Activated CD4-positive, alpha-beta T cell treated with anti-CD3 and anti-CD28 coated beads, Interleukin-2, amount 50 U/mL, for 48 hours (primary cell): ENCODE data around the gene CST11.

Experiments
- DNase-seq, 2 experiments: peaks; one replicate each; pipeline ENCODE4 v3.0.0-alpha.2; 2020

CST11 gene

DNA sequence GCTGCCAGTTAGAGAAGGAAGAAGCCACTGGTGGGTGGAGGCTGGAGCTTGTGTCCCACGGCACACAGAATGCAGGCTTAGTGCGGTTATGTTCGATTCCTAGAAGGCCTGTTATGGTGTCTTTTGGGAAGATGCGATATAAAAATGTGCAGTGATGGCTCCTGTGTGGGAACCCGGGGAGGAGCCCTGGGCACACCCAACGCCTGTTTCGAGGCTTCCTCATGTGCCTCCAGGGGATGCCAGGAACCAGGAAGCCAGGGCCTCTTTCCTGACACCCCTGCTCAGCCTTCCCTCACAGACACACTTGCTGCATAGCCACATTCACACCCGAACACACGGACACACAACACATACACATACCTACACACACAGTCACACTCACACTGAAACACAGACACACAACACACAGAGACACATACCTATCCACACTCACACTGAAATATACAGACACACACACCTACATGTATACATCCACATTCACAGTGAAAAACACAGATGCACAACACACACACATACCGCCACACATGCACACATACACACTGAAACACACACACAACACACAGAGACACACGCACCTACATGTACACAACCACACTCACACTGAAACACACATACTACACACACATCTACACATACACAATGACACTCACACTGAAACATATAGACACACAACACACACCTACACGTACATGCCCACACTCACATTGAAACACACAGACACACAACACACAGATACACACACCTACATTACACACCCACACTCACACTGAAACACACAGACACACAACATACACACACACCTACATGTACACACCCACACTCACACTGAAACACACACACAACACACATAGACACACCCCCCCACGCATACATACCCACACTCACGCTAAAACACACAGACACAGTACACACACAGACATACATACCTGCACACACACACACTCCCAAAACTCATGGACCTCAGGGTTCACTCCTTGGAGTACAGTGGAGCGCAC is 1.2 kb upstream of the CST11 start:
- DNase-seq: no peak

DNA sequence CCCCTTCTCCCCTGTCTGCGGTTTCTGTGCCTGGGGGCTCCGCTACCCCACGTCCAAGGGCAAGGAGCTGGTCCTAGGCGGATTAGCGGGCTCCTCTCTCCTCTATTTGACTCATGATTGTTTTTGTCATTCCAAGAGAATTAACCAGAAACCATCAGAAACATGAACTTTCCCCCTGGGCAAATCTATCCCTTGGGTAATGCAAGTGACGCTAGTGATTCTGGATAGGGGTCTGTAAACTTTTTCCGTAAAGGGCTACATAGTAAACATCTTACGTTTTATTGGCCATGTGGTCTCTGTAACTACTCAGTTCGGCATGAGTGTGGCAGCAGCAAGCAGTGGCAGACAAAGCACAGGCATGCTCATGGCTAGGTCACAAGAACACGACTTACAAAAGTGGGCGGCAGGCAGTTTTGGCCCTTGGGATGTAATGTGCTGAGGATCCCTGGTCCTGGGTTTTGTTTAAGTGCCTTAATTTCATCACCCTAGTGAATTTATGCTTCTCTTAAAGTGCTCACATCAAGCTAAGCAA is 654 bp downstream of the CST11 start:
- DNase-seq: no peak

DNA sequence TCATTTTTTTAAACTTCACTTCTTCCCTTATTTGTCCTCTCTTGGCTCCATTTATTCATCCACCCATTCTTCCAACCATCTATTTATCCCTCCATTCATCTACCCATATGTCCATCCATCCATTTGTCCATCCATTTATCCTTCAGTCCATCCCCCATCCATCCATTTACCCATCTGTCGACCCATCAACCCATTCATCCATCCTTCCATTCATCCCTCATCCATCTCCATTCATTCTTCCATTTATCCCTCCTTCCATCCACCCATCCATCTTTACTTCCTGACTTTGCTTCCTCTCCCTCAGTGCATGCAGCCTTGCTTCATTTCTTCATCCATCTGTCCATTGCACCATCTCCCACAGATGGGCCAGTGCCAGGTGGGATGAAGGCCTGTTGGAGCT is 1.8 kb downstream of the CST11 start:
- DNase-seq: no peak

DNA sequence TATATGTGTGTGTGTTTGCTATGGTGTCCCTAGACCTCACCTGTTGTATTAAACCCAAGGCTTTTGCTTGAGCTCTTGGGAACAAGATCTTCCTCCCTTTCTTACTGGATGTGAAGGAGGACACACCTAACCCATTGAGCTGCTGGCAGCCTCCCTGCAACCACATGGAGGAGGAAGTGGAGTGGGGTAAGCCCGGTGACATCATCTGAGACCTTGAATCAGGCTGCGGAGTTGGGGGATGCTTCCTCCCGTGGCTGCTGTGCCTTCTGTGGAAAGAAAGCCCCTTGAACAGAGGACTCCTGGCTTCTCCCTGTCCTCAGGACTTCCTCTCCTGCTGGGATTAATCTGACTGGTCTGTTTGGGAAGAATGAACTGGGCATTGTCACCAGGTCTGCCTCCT is 3.3 kb downstream of the CST11 start:
- DNase-seq: no peak

- DNase-seq: no peak
These were observed 4.5 kb downstream of the CST11 start for GRCh38 chr20:23448167-23448566.

- peak; percentile 56 to 60 for DNase-seq
These were observed 6.2 kb downstream of the CST11 start for GRCh38 chr20:23446505-23446904.

GRCh38 chr20:23445596-23446217 is 7.0 kb downstream of the CST11 start:
- no peak for DNase-seq

- DNase-seq: no peak
These were observed 7.8 kb downstream of the CST11 start for GRCh38 chr20:23444859-23445258.

DNA sequence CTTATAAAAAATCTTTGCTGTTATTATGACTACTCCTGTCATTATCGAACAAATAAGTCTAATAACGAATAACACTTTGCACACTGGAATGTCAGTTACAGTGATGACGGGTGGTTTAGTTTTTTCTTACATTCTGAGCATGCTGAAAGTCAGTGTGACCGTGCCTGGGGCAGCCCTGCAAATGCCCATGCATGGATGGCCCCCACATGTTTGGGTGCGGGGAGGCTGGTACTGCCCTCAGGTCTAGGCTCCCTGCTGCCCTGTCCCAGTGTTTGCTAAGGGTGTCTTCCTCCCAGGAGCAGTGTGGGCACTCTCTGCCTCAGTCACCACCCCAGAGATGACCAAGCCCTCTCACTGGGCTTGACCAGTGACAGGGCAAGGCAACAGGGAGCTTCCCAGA is 10.2 kb downstream of the CST11 start:
- no peak for DNase-seq

DNA sequence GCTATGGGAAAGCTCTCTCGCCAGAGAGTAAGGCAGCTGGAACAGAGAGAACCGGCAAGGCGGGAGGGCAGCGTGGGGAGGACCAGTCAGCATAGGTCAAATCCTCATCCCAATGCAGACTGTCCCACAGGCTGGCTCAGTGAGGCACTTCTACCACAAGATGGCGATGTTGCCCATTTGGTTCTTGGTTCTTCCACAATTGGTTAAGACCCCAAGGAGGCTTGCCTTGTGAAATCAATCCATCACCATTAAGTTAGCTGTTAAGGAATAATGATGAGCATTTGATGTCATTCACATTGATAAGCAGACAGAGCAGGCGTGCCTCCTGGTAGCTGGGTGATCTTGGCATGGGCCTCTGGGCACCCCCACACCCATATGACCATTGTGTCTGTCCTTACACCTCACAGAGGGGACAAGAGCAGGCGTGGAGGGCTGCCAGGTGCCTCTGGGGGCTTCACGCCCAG is 10.8 kb downstream of the CST11 start:
- DNase-seq: peak; percentile 68 to 73

- DNase-seq: no peak
These were observed 12.7 kb downstream of the CST11 start for GRCh38 chr20:23440004-23440403.

- no peak for DNase-seq
These were observed 14.0 kb downstream of the CST11 start for GRCh38 chr20:23438661-23439060.

DNA sequence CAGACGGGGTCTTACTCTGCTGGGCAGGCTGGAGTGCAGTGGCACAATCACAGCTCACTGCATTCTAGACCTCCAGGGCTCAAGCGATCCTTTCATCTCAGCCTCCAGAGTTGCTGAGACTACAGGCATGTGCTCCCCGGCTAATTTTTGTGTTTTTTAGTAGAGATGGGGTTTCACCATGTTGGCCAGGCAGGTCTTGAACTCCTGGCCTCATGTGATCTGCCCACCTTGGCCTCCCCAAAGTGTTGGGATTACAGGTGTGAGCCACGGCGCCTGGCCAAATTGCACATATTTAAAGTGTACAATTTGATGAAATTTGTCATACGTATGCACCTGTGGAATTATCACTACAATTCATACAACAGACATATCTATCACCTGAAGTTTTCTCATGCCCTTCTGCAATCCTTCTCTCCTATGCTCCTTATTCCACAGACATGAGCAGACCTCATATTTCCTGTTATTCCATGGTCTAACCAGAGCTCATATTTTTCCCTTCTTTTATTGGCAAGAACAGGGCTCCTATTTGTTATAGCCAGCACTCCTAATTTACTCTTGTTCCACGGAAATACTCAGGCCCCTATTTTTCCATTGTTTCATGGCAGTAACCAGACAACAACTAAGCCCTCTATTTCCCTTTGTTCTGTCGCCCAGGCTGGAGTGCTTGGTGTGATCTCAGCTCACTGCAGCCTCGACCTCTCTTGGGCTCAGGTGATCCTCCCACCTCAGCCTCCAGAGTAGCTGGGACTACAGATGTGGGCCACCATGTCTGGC is 15.4 kb downstream of the CST11 start:
- DNase-seq: no peak

DNA sequence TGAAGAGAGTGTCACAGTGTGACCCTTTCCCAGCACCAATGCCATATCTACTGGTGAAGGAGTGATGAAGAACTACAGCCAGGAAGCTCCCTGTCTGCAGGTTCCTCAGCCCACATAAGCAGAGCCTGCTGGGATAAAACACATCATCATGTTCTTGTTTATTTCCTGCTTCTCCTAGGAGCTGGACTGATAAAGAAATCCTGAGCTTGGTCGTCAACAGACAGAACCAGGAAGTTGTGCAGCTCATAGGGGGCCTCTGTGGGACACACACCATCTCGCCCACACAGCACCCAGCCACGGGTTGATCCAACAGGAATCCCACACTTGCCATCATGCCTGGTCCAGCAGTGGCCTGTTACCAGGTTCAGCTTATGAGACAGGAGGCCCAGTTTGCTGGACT is 16.0 kb downstream of the CST11 start:
- DNase-seq: no peak

- DNase-seq: no peak
These were observed 16.8 kb downstream of the CST11 start for GRCh38 chr20:23435626-23436539.

DNA sequence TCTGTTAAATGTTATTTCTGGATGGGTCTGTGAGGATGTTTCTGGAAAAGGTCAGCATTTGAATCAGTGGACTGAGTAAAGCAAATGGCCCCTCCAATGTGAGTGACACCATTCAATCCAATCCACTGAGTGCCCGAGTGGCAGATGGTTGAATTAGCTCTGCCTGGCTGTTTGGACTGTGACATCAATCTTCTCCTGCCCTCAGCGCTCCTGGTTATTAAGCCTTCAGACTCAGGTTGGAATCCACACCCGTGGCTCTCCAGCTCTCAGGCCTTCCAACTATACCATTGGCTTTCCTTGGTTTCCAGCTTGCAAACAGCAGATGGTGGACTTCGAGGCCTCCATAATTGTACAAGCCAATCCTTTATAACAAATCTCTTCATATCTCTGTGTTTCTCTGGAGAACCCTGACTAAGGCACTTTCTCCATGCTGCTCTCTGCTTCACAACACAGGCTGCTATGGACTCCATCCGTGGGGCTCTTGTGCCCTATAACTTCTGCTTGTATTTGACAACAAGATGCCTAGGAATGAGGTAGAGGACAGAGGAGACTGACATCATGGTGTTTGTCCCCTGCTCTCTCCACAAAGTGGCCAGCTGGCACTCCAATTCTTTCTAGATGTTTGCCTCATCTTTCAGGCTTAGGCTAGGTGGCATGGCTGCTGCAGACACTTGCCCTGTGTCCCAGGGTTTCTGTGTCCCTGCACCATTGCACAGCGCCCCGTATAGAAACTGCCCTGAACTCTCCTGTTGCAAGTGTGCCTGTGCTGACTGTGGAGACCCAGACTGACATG is 18.0 kb downstream of the CST11 start:
- DNase-seq: no peak

GRCh38 chr20:23433628-23434027 is 19.0 kb downstream of the CST11 start:
- DNase-seq: no peak

DNA sequence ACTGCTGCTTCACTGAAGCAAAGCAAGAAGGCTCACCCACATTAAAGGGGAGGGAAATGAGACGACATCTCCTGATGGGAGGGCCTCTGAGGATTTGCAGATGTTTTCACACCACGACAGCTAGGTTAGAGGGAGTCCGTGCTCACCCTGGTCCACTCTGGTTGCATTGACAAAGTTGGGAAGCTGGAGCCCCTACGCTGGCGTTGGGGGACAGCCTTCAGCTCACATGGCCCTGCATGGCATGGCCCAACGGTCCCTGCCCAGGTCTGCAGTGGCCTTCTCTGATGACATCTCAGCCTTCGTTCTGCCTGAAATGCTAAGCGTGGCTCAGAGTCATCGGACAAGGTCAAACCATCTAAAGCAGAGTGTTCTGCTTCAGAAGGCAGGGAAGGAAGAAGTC is 27.5 kb downstream of the CST11 start:
- DNase-seq: no peak

- peak; percentile 91 to 93 for DNase-seq
These were observed 31.4 kb downstream of the CST11 start, which contains the start of gene NAPB for GRCh38 chr20:23420943-23421931. TSS of gene NAPB (minus strand) at chr20:23421488. CDS start at chr20:23421402, 86 bp downstream.
